HUES48 (cell line): ENCODE data around the gene SPATA46.
"Not testable (repeated sequence)": the region's sequence is repeated elsewhere in the genome, so short reads cannot be mapped to it uniquely, and the experiment has no call there.

Source experiments
- H3K27ac ChIP-seq: one replicate; pipeline ENCODE4 v1.7.0; 2013; ENCODE audit warnings: low read depth, low read length, inconsistent platforms
- H3K27me3 ChIP-seq: 2 replicates; pipeline ENCODE4 v1.6.1; 2013; ENCODE audit warnings: mild to moderate bottlenecking, low read length; ENCODE audit not compliant: control insufficient read depth, insufficient read depth
- H3K36me3 ChIP-seq: 2 replicates; pipeline ENCODE4 v1.6.1; 2013; ENCODE audit warnings: low read length; ENCODE audit not compliant: control insufficient read depth, insufficient read depth
- H3K4me1 ChIP-seq: 2 replicates; pipeline ENCODE4 v1.6.1; 2013; ENCODE audit warnings: mild to moderate bottlenecking, low read length; ENCODE audit not compliant: control insufficient read depth, insufficient read depth
- H3K4me3 ChIP-seq: 2 replicates; pipeline ENCODE4 v1.5.1; 2013; ENCODE audit warnings: mild to moderate bottlenecking, low read depth, low read length
- H3K9ac ChIP-seq: 2 replicates; pipeline ENCODE4 v1.6.1; 2013; ENCODE audit warnings: mild to moderate bottlenecking, low read depth, low read length, moderate library complexity
- H3K9me3 ChIP-seq: 2 replicates; pipeline ENCODE4 v1.6.1; 2013; ENCODE audit warnings: low read length; ENCODE audit not compliant: control insufficient read depth, insufficient read depth

Gene SPATA46

GRCh38 chr1:162376691-162377090 is at the start of gene SPATA46:
TSS of gene SPATA46 (minus strand) at chr1:162376854. CDS start at chr1:162376790, 64 bp downstream.
- Histone ChIP-seq H3K9ac (no peak within 1 kb of the TSS), H3K9me3 (no peaks in the 10 kb centered on the region), H3K36me3 (no peaks in the 10 kb centered on the region), H3K27ac (no peak within 1 kb of the TSS), H3K4me1 (no peaks in the 10 kb centered on the region), H3K4me3 (no peak within 1 kb of the TSS), H3K27me3 (no peaks in the 10 kb centered on the region)

GRCh38 chr1:162422662-162423375 is 46.2 kb upstream of the SPATA46 start:
- no peaks in the 10 kb centered on the region for H3K4me1 ChIP-seq
- H3K27ac ChIP-seq, result no peak overlapping the region
- H3K27me3 ChIP-seq, result no peaks in the 10 kb centered on the region
- H3K9me3 ChIP-seq, result no peaks in the 10 kb centered on the region
- H3K36me3 ChIP-seq, result no peaks in the 10 kb centered on the region
- H3K4me3 ChIP-seq, result no peak overlapping the region
- H3K9ac ChIP-seq, result no peak overlapping the region

- Histone ChIP-seq H3K9ac (no peak overlapping the region), H3K27ac (no peak overlapping the region), H3K27me3 (no peaks in the 10 kb centered on the region), H3K9me3 (no peaks in the 10 kb centered on the region), H3K4me3 (no peak overlapping the region), H3K4me1 (no peaks in the 10 kb centered on the region), H3K36me3 (no peaks in the 10 kb centered on the region)
Measured at GRCh38 chr1:162421258-162422164, 44.9 kb upstream of the SPATA46 start.

GRCh38 chr1:162420120-162420519 is 43.5 kb upstream of the SPATA46 start:
- Histone ChIP-seq H3K27me3 (no peaks in the 10 kb centered on the region), H3K4me1 (no peaks in the 10 kb centered on the region), H3K36me3 (no peaks in the 10 kb centered on the region), H3K9me3 (0 out of 2 replicates have a peak, but pooled peaks cover 4% of the 10 kb centered on the region), H3K4me3 (no peak overlapping the region), H3K9ac (no peak overlapping the region), H3K27ac (no peak overlapping the region)

GRCh38 chr1:162419450-162419931 is 42.8 kb upstream of the SPATA46 start:
- not testable (repeated sequence) for H3K4me1 ChIP-seq, H3K36me3 ChIP-seq, H3K27me3 ChIP-seq, H3K4me3 ChIP-seq, H3K9me3 ChIP-seq, H3K27ac ChIP-seq, H3K9ac ChIP-seq

- H3K4me1 ChIP-seq, H3K27ac ChIP-seq, H3K4me3 ChIP-seq, H3K9me3 ChIP-seq, H3K27me3 ChIP-seq, H3K9ac ChIP-seq, H3K36me3 ChIP-seq: not testable (repeated sequence)
Measured at GRCh38 chr1:162418584-162418983, 41.9 kb upstream of the SPATA46 start.

GRCh38 chr1:162417650-162418049 is 41.0 kb upstream of the SPATA46 start:
- H3K36me3 ChIP-seq, result no peaks in the 10 kb centered on the region
- H3K27ac ChIP-seq, result no peak overlapping the region
- H3K9me3 ChIP-seq, result peaks cover 6% of the 10 kb centered on the region; the same call in 1 of the 2 replicates
- H3K4me1 ChIP-seq, result no peaks in the 10 kb centered on the region
- no peak overlapping the region for H3K4me3 ChIP-seq
- no peak overlapping the region for H3K9ac ChIP-seq
- no peaks in the 10 kb centered on the region for H3K27me3 ChIP-seq

GRCh38 chr1:162416909-162417308 is 40.3 kb upstream of the SPATA46 start:
- Histone ChIP-seq H3K9ac (no peak overlapping the region), H3K4me3 (no peak overlapping the region), H3K4me1 (no peaks in the 10 kb centered on the region), H3K27ac (no peak overlapping the region), H3K9me3 (peaks cover 6% of the 10 kb centered on the region; the same call in 1 of the 2 replicates), H3K27me3 (no peaks in the 10 kb centered on the region), H3K36me3 (no peaks in the 10 kb centered on the region)

- H3K36me3 ChIP-seq, result no peaks in the 10 kb centered on the region
- H3K4me3 ChIP-seq, result no peak overlapping the region
- H3K27ac ChIP-seq, result no peak overlapping the region
- H3K4me1 ChIP-seq, result no peaks in the 10 kb centered on the region
- H3K27me3 ChIP-seq, result no peaks in the 10 kb centered on the region
- no peak overlapping the region for H3K9ac ChIP-seq
- H3K9me3 ChIP-seq, result peaks cover 6% of the 10 kb centered on the region; the same call in 1 of the 2 replicates
Measured at GRCh38 chr1:162416215-162416614, 39.6 kb upstream of the SPATA46 start.

- Histone ChIP-seq H3K9me3 (peaks cover 6% of the 10 kb centered on the region; the same call in 1 of the 2 replicates), H3K27me3 (no peaks in the 10 kb centered on the region), H3K27ac (no peak within 1 kb of the TSS), H3K36me3 (no peaks in the 10 kb centered on the region), H3K9ac (no peak within 1 kb of the TSS), H3K4me3 (no peak within 1 kb of the TSS), H3K4me1 (no peaks in the 10 kb centered on the region)
Measured at GRCh38 chr1:162412002-162412401, 35.3 kb upstream of the SPATA46 start, which contains the start of gene SH2D1B. TSS of gene SH2D1B (minus strand) at chr1:162412136. CDS start at chr1:162412016, 120 bp downstream.

GRCh38 chr1:162407539-162407938 is 30.9 kb upstream of the SPATA46 start:
- Histone ChIP-seq H3K9ac (no peak overlapping the region), H3K4me3 (no peak overlapping the region), H3K9me3 (no peaks in the 10 kb centered on the region), H3K36me3 (no peaks in the 10 kb centered on the region), H3K27me3 (no peaks in the 10 kb centered on the region), H3K27ac (no peak overlapping the region), H3K4me1 (no peaks in the 10 kb centered on the region)
